PC-9 (cell line): ENCODE measurements around the gene ALDH18A1.

Source experiments
- CTCF ChIP-seq: fragments of 200-600 bp; sonication (generic); conservative IDR thresholded peaks from 2 replicates; pipeline ENCODE4 v1.6.1; 2017; ENCODE audit warnings: mixed run types, antibody characterized with exemption, mild to moderate bottlenecking, moderate library complexity
- EZH2 ChIP-seq: fragments of 200-600 bp; sonication (generic); IDR thresholded peaks from 2 replicates; pipeline ENCODE4 v1.8.0; 2017; ENCODE audit warnings: antibody characterized with exemption, low read depth

- TF ChIP-seq CTCF (no peak), EZH2 (no peak)
These were observed 91.2 kb downstream of the ALDH18A1 start for GRCh38 chr10:95565336-95565735.
